Rectal smooth muscle tissue (tissue), 1 donor: Measurements from ENCODE around the gene ZNHIT2.

Experiments
- H3K27ac ChIP-seq: one replicate; pipeline ENCODE4 v1.7.0; 2013; ENCODE audit warnings: low read depth, low read length, inconsistent platforms
- H3K27me3 ChIP-seq: one replicate; pipeline ENCODE4 v1.7.0; 2013; ENCODE audit warnings: low read length; ENCODE audit not compliant: control insufficient read depth, insufficient read depth
- H3K36me3 ChIP-seq: one replicate; pipeline ENCODE4 v1.7.0; 2013; ENCODE audit warnings: low read length; ENCODE audit not compliant: control insufficient read depth, insufficient read depth
- H3K4me1 ChIP-seq: one replicate; pipeline ENCODE4 v1.7.0; 2013; ENCODE audit warnings: low read length; ENCODE audit not compliant: control insufficient read depth, insufficient read depth
- H3K4me3 ChIP-seq: one replicate; pipeline ENCODE4 v1.7.0; 2013; ENCODE audit warnings: low read length
- H3K9ac ChIP-seq: one replicate; pipeline ENCODE4 v1.7.0; 2013; ENCODE audit warnings: low read length

ZNHIT2 gene

DNA sequence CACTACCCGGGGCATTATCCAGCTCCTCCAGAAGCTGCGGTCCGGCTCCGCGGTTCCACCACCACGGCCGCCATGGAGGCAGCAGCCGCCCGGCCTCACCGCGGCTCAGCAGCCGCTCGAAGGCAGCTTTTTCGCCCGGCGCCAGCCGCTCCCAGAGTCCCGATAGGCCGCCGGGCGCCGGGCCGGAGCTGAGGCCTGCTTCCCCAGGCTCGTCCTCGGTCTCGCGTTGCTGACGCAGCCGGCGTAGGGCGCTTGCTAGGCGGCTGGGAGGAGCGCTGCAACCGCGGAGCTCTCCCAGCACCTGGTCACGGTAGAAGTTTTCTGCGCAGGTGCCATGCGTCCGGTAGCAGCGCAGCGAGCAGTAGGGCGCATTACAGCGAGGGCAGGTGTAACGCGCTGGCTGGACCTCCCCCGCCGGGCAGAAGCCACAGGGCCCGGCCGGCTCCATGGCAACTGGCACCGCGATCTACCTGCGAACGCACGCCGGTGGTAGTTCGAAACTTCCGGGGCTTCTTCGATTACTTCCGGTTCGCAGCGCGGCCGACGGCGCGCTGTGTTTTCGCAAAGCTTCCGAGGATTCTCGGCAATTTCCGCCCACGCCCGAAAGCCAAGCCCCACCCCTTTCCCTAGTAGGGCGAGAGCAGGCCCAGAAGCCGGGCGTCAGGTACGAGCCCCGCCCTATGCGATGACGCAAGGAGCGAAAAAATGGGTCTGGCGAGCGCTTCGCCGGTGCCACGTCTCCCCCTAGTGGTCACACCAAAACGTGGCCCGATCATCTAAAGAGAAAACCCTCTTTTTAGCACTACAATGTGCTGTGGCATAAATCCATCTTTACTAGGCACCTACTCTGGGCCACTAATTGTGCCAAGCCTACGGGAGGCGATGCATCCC is at the start of gene ZNHIT2:
TSS of gene ZNHIT2 (minus strand) at position 496 of the 891 bp plus-strand sequence. CDS start at position 448, 48 bp downstream.
- peak within 1 kb of the TSS; percentile 91 for H3K4me3 ChIP-seq
- H3K36me3 ChIP-seq = peaks cover 10% of the 10 kb centered on the region
- H3K4me1 ChIP-seq = peaks cover 19% of the 10 kb centered on the region
- H3K27ac ChIP-seq = peak within 1 kb of the TSS; percentile 84
- peak within 1 kb of the TSS; percentile 68 for H3K9ac ChIP-seq
- H3K27me3 ChIP-seq = no peaks in the 10 kb centered on the region

DNA sequence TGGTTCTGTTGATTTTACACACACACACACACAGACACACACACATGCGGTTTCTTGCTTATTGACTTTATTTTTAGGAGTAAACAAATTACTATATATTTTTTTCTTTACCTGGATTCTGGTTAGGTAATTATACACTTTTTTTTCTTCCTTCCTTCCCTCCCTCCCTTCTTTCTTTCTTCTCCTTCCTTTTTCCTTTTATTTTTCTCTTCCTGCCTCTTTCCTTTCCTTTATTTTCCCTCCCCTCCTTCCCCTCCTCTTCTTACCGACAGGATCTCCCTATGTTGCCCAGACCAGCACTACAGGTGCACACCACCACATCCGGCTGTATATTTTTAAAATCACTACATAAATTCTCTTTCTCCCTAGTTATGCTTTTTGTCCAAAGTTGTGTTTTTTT is 49.4 kb upstream of the ZNHIT2 start:
- Histone ChIP-seq H3K27me3 (no peaks in the 10 kb centered on the region), H3K4me1 (no peaks in the 10 kb centered on the region), H3K4me3 (no peak overlapping the region), H3K27ac (no peak overlapping the region), H3K9ac (no peak overlapping the region), H3K36me3 (no peaks in the 10 kb centered on the region)

DNA sequence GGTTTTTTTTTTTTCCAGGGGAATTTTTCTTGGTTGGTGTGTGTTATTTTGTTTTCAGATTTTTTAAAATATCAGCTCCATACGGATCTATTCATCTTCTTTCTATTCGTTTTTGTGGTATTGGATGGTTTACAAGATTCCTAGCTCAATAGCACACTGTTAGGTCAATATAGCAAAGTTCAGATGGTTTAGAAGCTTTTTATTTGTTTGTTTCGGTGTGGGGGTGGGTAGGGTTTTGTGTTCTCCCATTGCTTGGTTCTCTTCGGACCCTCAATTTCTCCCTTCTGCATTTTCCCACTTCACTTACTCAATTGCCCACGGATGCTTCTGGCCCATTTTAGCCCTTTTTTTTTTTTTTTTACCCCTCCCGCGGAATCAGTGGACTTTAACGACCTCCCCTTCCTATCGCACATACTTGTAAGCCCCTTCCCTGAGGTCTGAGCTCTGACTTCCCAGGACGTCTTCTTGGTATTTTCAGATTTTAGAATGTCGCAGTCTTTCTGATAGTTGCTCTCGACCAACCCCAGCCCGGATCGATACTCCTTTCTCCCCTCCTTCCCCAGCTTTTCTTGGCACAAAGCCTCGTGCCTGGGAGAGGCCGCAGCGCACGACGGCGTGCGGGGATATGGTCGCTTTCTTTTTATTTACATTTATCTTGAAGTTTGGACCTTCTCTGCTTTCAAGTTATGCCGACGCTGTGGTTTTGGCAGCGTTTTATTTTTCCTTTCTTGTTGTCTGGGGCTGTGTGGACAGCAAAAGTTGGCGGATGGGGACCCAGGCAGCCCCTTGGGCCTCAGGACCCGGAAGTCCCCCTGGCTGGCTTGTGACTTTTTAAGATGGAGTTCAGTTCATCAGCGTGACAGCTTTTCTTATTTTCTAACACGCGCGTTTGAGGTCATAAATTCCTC is 48.2 kb upstream of the ZNHIT2 start:
- peak overlapping the region; percentile 40 for H3K4me3 ChIP-seq
- H3K9ac ChIP-seq = no peak overlapping the region
- no peaks in the 10 kb centered on the region for H3K4me1 ChIP-seq
- no peaks in the 10 kb centered on the region for H3K36me3 ChIP-seq
- H3K27me3 ChIP-seq = no peaks in the 10 kb centered on the region
- H3K27ac ChIP-seq = no peak overlapping the region

DNA sequence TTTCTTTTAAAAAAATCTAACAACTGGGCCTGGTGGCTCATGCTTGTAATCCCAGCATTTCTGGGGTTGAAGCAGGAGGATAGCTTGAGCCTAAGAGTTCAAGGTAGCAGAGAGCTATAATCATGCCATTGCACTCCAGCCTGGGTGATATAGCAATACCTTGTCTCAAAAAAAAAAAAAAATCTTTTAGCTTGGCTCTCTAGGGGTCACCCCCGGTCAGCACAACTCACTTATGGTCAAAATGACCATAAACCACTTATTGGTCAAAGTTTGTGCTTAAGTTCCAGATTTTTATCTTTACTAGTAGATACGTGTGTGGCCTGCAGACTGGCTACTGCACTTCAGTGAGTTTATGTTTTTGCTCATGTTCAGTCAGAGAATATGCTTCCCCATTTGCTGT is 46.2 kb upstream of the ZNHIT2 start:
- H3K27me3 ChIP-seq = no peaks in the 10 kb centered on the region
- H3K9ac ChIP-seq = no peak overlapping the region
- no peak overlapping the region for H3K27ac ChIP-seq
- H3K36me3 ChIP-seq = no peaks in the 10 kb centered on the region
- H3K4me3 ChIP-seq = no peak overlapping the region
- H3K4me1 ChIP-seq = no peaks in the 10 kb centered on the region

DNA sequence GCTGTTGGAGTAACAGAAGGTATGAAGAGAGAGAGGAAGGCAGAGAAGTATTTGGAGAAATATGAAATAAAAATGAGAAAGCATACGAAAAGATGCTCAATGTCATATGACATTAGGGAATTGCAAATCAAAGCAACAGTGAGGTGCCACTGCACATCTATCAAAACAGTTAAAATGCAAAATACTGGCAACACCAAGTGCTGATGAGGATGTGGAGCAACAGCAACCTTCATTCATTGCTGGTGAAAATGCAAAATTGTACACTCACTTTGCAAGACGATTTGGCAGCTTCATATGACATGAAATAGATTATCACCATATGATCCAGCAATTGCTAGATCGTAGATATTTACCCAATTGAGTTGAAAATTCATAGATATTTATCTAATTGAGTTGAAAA is 43.1 kb upstream of the ZNHIT2 start:
- Histone ChIP-seq H3K27me3 (no peaks in the 10 kb centered on the region), H3K4me3 (no peak overlapping the region), H3K27ac (no peak overlapping the region), H3K9ac (no peak overlapping the region), H3K4me1 (no peaks in the 10 kb centered on the region), H3K36me3 (no peaks in the 10 kb centered on the region)

DNA sequence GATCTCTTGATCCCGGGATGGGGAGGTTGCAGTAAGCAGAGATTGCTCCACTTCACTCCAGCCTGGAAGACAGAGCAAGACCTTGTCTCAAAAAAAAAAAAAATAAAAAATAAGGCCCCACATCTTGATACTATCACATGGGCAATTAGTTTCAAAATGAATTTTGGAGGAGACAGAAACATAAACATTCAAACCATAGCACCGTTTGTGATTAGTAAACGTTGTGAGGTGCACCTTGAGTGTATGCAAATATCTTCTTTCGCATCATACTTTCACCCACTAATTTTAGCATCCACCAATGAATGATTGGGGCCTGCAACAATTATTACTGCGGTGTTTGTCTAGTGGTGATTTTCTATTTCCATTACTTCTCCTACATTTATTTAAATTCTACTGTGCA is 41.5 kb upstream of the ZNHIT2 start:
- Histone ChIP-seq H3K36me3 (no peaks in the 10 kb centered on the region), H3K4me1 (no peaks in the 10 kb centered on the region), H3K9ac (no peak overlapping the region), H3K4me3 (no peak overlapping the region), H3K27ac (no peak overlapping the region), H3K27me3 (no peaks in the 10 kb centered on the region)

DNA sequence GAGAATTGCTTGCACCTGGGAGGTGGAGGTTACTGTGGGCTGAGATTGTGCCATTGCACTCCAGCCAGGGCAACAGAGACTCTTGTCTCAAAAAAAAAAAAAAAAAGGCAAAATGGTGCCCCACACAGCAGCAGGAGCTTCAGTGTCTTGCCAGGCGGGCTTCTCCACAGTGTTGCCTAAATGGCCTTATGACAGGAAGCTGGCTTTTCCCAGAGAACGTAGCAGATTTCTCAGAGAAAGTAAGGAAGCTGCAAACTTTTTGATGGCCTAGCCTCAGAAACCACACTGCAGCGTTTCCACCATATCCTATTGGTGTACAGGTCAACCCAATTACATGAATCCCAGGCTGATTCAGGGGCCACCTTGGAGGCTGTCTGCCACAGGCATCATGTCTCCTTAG is 39.8 kb upstream of the ZNHIT2 start:
- Histone ChIP-seq H3K9ac (no peak overlapping the region), H3K4me1 (no peaks in the 10 kb centered on the region), H3K27me3 (no peaks in the 10 kb centered on the region), H3K27ac (no peak overlapping the region), H3K36me3 (no peaks in the 10 kb centered on the region), H3K4me3 (no peak overlapping the region)

DNA sequence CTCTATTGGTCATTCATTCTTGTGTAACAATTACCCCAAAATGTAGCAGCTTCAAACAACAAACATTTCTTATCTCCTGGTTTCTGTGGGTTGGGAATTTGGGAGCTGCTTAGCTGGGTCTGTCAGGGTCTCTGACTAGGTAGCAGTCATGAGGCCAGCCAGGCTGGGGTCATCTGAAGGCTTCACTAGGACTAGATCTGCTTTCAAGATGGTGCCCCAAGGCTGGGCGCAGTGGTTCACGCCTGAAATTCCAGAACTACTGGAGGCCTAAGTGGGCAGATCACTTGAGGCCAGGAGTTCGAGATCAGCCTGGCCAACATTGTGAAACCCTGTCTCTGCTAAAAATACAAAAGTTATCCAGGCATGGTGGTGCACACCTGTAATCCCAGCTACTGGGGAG is 39.4 kb upstream of the ZNHIT2 start:
- Histone ChIP-seq H3K27me3 (no peaks in the 10 kb centered on the region), H3K36me3 (no peaks in the 10 kb centered on the region), H3K27ac (no peak overlapping the region), H3K9ac (no peak overlapping the region), H3K4me1 (no peaks in the 10 kb centered on the region), H3K4me3 (no peak overlapping the region)

DNA sequence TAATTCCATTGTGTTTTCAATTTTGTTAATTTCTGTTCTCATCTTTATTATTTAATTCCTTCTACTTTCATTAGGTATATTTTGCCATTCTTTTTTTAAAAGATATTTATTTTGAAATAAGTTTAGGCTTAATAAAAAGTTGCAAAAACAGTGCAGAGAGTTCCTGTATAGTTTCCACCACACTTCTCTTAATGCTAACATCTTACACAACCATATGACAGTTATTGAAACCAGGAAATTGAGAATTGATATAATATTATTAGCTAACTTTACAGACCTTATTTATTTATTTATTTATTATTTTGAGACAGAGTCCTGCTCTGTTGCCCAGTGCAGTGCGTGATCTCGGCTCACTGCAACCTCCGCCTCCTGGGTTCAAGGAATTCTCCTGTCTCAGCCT is 38.8 kb upstream of the ZNHIT2 start:
- Histone ChIP-seq H3K27ac (no peak overlapping the region), H3K36me3 (no peaks in the 10 kb centered on the region), H3K9ac (no peak overlapping the region), H3K4me3 (no peak overlapping the region), H3K27me3 (no peaks in the 10 kb centered on the region), H3K4me1 (no peaks in the 10 kb centered on the region)

DNA sequence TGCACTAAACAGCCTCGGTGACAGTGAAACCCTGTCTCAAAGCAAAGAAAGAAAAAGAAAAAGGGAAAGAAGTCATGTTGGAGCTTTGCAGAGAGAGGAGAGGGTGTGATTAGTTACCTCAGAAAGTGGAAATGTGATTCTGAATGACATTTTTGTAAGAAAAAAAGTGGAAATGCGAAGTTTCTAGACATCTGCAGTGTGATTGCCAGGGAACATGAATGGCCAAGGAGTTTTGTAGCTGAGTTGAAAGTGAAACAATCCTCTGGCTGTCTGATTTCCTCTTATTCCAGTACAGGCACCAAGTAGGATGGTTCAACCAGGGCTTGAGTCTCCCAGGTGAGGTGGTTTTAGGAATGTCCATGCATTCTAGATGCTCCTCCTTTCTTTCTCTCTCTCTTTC is 34.6 kb upstream of the ZNHIT2 start:
- Histone ChIP-seq H3K36me3 (no peaks in the 10 kb centered on the region), H3K4me1 (no peaks in the 10 kb centered on the region), H3K9ac (no peak overlapping the region), H3K27me3 (no peaks in the 10 kb centered on the region), H3K4me3 (no peak overlapping the region), H3K27ac (no peak overlapping the region)

DNA sequence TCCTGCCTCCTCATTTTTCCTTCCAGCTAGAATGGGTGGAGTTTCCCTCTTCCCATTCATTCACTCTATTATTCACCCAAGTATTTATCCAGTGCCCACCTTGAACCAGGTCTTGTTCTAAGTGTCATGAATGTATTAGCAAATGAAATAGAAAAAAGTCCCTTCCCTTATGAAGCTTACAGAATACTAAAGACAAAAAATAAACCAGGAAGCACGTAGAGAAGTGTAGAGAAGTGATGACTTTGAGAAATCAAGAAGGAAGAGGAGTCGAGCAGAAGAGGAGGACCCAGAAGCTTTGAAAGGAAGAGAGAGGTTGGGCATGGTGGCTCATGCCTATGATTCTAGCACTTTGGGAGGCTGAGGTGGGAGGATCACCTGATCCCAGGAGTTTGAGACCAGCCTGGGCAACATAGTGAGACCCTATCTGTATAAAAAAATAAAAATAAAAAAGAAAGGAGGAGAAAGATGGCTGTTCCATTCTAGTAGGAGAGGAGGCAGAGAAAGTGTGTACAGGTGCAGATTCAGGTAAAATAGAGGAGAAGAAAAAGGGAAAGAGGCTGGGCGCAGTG is 33.9 kb upstream of the ZNHIT2 start:
- Histone ChIP-seq H3K27me3 (no peaks in the 10 kb centered on the region), H3K9ac (no peak overlapping the region), H3K4me3 (no peak overlapping the region), H3K36me3 (no peaks in the 10 kb centered on the region), H3K4me1 (no peaks in the 10 kb centered on the region), H3K27ac (no peak overlapping the region)

DNA sequence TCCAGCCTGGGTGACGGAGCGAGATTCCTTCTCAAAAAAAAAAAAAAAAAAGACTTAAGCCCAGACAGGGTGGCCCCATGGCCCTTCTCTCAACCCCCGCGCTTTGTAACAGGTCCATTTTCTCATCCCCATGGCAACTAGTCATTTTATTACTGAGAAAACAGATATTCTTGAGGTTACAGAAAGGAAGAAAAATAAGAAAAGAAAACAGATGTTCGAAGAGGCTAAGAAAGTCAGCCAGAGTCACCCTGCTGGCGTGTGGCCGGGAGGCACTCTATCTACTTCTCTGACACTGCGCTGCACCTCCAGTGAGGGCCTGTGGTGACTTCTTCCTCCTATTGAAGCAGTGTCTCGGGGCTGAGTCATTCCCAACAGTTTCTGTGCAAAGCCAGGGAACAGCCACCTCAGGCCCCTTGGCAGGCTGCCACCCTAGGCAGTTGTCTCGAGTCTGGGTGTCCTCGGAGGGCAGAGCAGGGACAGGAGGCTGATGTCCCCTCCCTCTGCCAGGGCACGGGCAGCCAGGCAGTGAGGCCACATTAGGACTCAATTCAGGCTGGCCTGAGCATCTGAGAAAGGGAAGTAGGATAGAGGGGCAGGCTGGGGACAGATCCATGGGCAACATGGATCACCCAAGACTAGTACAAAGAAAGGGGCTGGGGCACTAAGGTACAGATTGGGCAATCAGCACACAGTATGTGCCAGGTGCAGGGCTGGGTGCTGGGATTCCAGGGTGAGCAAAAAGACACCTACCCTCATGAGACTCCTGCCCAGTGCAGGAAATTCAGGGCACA is 33.2 kb upstream of the ZNHIT2 start:
- Histone ChIP-seq H3K4me1 (no peaks in the 10 kb centered on the region), H3K9ac (no peak overlapping the region), H3K4me3 (no peak overlapping the region), H3K36me3 (no peaks in the 10 kb centered on the region), H3K27me3 (no peaks in the 10 kb centered on the region), H3K27ac (peak overlapping the region; percentile 18)
